ENCODE data around the gene GGA3.

GRCh38 chr17:75308732-75309629 lies 47.6 kb upstream of the GGA3 start:
- TF ChIP-seq CTBP1 (IDR thresholded peaks at IDR 0.05; ENCODE audit: borderline replicate concordance) = no peak
- TF ChIP-seq FOXM1 (IDR thresholded peaks at IDR 0.05; ENCODE audit: borderline replicate concordance) = no peak

Measured in HEK293T (cell line).